Fibroblast of lung (primary cell): ENCODE results near the gene GCSAM. TPM values are rescaled to one million over a fixed set of nuclear protein-coding genes. Genes with fewer than 3 reads are reported as not detected.
"Not testable (repeated sequence)": the region's sequence is repeated elsewhere in the genome, so short reads cannot be mapped to it uniquely, and the experiment has no call there.

Source experiments
- DNase-seq, 2 donors: peaks; one replicate each; pipeline versions ENCODE4 v3.0.0 to v3.0.0-alpha.2; 2010; ENCODE audit warnings: low read depth in 2 of 2
- H2AFZ ChIP-seq: 2 replicates; pipeline ENCODE4 v1.5.1; 2012; ENCODE audit warnings: low read length, control low read depth, inconsistent platforms
- H3K27ac ChIP-seq: 2 replicates; pipeline ENCODE4 v1.5.1; 2011; ENCODE audit warnings: low read length, control low read depth; ENCODE audit not compliant: insufficient read depth
- H3K27me3 ChIP-seq: 2 replicates; pipeline ENCODE4 v1.5.1; 2011; ENCODE audit warnings: mild to moderate bottlenecking, low read length; ENCODE audit not compliant: control insufficient read depth, insufficient read depth
- H3K36me3 ChIP-seq: 2 replicates; pipeline ENCODE4 v1.5.1; 2011; ENCODE audit warnings: low read length; ENCODE audit not compliant: control insufficient read depth, insufficient read depth
- H3K4me1 ChIP-seq: 2 replicates; pipeline ENCODE4 v1.5.1; 2011; ENCODE audit warnings: low read length; ENCODE audit not compliant: control insufficient read depth, insufficient read depth; ENCODE audit errors: extremely low read depth
- H3K4me2 ChIP-seq: 2 replicates; pipeline ENCODE4 v1.5.1; 2011; ENCODE audit warnings: low read length, control low read depth; ENCODE audit not compliant: insufficient read depth; ENCODE audit errors: extremely low read depth
- H3K4me3 ChIP-seq, 4 experiments: fragments of 200-600 bp in 1 of 4; sonication (generic) in 1 of 4; replicated peaks in 1 of 4; 2 replicates each; pipeline ENCODE4 v1.5.1; 2011 to 2016; ENCODE audit warnings: low read length in 4 of 4, low read depth in 3 of 4, mild to moderate bottlenecking in 3 of 4, control low read depth in 2 of 4, inconsistent platforms in 1 of 4, mixed read lengths in 1 of 4; ENCODE audit not compliant: insufficient read depth in 1 of 4; ENCODE audit errors: control extremely low read depth in 1 of 4
- H3K79me2 ChIP-seq: 2 replicates; pipeline ENCODE4 v1.5.1; 2012; ENCODE audit warnings: mild to moderate bottlenecking, low read length, inconsistent platforms; ENCODE audit not compliant: control insufficient read depth, insufficient read depth
- H3K9ac ChIP-seq: 2 replicates; pipeline ENCODE4 v1.5.1; 2011; ENCODE audit warnings: mild to moderate bottlenecking, low read length, control low read depth; ENCODE audit not compliant: insufficient read depth
- H3K9me3 ChIP-seq: 2 replicates; pipeline ENCODE4 v1.5.1; 2012; ENCODE audit warnings: low read depth, low read length; ENCODE audit not compliant: control insufficient read depth, insufficient read depth
- H4K20me1 ChIP-seq: 2 replicates; pipeline ENCODE4 v1.5.1; 2011; ENCODE audit warnings: low read length; ENCODE audit not compliant: control insufficient read depth, insufficient read depth; ENCODE audit errors: extremely low read depth
- EZH2 ChIP-seq: IDR thresholded peaks from 2 replicates; pipeline ENCODE4 v1.5.1; 2012; ENCODE audit warnings: low read length, control low read depth, mild to moderate bottlenecking; ENCODE audit errors: missing control alignments
- polyA plus RNA-seq, 2 donors: library from polyadenylated mRNA; depleted of rRNA in 1 of 2; stranded (reverse) in 1 of 2; unstranded in 1 of 2; fragments of >200 nt; gene quantifications; 2 replicates each; pipeline ENCODE4 v1.2.1, GENCODE V29; 2011 to 2012; ENCODE audit warnings: missing spikeins in 1 of 2
- total RNA-seq: library from RNA; depleted of rRNA; stranded (reverse); fragments of >200 nt; gene quantifications from 2 replicates; pipeline ENCODE4 v1.2.1, GENCODE V29; 2014
- TF ChIP-seq, protein P1 (sequence below), 2 donors: IDR thresholded peaks in 1 of 2; conservative IDR thresholded peaks in 1 of 2; 1 replicate in 1 of 2; 2 replicates in 1 of 2; pipeline ENCODE4 v1.5.1; 2011 to 2012; ENCODE audit warnings: low read length in 2 of 2, control low read depth in 1 of 2, inconsistent platforms in 1 of 2, low read depth in 1 of 2, mild to moderate bottlenecking in 1 of 2

The GCSAM gene
- total and polyA plus RNA-seq, 2 donors (not counting 1 experiment from before 2014, with no cell fraction given): not detected

DNA sequence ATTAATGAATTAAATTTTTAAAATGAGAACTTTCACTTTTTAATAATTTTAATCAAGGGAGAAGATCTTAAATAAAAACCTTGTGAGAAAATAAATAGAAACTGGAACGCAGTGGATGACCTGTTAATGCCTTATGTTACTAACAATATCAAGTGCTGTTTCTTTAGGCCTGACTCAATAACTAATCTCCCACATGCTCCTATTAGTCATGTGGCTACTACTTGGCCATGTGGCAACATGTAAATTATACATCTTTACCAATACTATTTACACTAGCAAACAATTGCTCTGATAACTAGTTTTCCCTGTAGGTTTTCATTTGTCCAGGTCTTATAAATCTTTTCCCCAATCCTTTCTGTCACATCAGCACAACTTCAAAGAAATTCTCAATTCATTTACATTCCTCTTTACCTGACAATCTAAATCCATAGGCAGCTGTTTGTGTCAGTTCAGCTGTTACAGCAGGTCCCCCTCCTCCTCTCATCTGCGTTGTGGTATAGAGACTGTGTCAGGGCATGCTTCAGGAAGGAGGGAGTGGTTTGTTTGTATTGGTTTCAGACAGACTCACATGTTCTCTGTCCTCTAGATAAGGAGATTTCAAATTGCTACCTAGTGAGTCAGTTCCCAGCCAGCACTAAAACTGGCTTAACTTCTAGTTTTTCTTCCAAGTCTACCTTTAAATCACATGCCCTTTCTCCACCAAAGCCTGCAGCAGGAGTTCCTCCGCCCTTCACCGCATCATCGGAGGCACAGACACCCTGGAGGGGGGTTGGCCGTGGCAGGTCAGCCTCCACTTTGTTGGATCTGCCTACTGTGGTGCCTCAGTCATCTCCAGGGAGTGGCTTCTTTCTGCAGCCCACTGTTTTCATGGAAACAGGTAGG, 58.2 kb downstream of the GCSAM start:
- Histone ChIP-seq H2AFZ (peak overlapping the region; percentile 11), H3K9ac (no peak overlapping the region)
- TF ChIP-seq EZH2: no peak
- TF ChIP-seq, protein P1, sequence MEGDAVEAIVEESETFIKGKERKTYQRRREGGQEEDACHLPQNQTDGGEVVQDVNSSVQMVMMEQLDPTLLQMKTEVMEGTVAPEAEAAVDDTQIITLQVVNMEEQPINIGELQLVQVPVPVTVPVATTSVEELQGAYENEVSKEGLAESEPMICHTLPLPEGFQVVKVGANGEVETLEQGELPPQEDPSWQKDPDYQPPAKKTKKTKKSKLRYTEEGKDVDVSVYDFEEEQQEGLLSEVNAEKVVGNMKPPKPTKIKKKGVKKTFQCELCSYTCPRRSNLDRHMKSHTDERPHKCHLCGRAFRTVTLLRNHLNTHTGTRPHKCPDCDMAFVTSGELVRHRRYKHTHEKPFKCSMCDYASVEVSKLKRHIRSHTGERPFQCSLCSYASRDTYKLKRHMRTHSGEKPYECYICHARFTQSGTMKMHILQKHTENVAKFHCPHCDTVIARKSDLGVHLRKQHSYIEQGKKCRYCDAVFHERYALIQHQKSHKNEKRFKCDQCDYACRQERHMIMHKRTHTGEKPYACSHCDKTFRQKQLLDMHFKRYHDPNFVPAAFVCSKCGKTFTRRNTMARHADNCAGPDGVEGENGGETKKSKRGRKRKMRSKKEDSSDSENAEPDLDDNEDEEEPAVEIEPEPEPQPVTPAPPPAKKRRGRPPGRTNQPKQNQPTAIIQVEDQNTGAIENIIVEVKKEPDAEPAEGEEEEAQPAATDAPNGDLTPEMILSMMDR (conservative IDR thresholded peaks at IDR 0.05 in 1 of 2, IDR thresholded peaks at IDR 0.05 in 1 of 2; ENCODE audit: low read depth in 1 of 2, low read length in 2 of 2): no peak

DNA sequence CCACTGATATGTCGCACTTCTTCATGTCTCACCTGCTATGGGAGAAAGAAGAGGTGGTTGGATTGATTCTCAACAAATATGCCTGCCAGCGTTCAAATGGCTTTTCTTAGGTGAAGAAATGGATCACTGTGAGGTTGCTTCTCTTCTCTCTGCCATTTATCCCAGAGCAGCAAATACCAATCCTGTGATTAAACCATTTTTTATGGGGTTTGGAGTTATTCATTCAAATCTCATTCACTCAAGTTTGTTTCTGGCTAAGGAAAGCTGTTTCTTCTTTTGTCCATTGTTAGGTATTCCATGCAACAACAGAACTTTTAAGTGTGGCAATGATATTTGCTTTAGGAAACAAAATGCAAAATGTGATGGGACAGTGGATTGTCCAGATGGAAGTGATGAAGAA, 59.0 kb downstream of the GCSAM start:
- peak in 1 of 2 donors; percentile 56 for DNase-seq
- Histone ChIP-seq H3K9ac (no peak overlapping the region), H3K27me3 (no peaks in the 10 kb centered on the region), H3K9me3 (no peaks in the 10 kb centered on the region), H3K4me2 (peak overlapping the region; percentile 25), H4K20me1 (no peaks in the 10 kb centered on the region), H3K36me3 (no peaks in the 10 kb centered on the region), H2AFZ (no peak overlapping the region), H3K79me2 (no peaks in the 10 kb centered on the region), H3K4me1 (peaks cover 11% of the 10 kb centered on the region), H3K27ac (no peak overlapping the region), H3K4me3 (no peak overlapping the region)
- no peak for TF ChIP-seq EZH2
- TF ChIP-seq, protein P1 (conservative IDR thresholded peaks at IDR 0.05 in 1 of 2, IDR thresholded peaks at IDR 0.05 in 1 of 2; ENCODE audit: low read depth in 1 of 2, low read length in 2 of 2): no peak

More for the DNA sequence above, 58.2 kb downstream of the GCSAM start:
- Histone ChIP-seq H3K4me2 (peak overlapping the region; percentile 68), H3K4me3 (peak overlapping the region in 2 of 4 experiments; percentile 1 to 13), H3K27me3 (no peaks in the 10 kb centered on the region), H4K20me1 (no peaks in the 10 kb centered on the region), H3K27ac (peak overlapping the region; percentile 13), H3K9me3 (no peaks in the 10 kb centered on the region), H3K36me3 (no peaks in the 10 kb centered on the region), H3K79me2 (no peaks in the 10 kb centered on the region), H3K4me1 (peaks cover 11% of the 10 kb centered on the region)
- peak; percentile 90 to 98 for DNase-seq

DNA sequence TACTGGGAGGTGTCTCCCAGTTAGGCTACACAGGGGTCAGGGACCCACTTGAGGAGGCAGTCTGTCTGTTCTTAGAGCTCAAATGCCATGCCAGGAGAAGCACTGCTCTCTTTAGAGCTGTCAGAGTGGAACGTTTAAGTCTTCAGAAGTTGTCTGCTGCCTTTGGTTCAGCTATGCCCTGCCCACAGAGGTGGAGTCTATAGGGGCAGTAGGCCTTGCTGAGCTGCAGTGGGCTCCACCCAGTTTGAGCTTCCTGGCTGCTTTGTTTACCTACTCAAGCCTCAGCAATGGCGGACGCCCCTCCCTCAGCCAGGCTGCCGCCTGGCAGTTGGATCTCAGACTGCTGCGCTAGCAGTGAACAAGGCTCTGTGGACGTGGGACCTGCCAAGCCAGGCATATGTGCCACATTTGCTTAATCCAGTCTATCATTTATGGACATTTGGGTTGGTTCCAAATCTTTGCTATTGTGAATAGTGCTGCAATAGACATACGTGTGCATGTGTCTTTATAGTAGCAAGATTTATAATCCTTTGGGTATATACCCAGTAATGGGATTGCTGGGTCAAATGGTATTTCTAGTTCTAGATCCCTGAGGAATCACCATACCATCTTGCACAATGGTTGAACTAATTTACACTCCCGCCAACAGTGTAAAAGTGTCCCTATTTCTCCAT, 60.5 kb downstream of the GCSAM start:
- H3K36me3 ChIP-seq, H3K4me3 ChIP-seq, DNase-seq, H3K9me3 ChIP-seq, H3K79me2 ChIP-seq, H3K9ac ChIP-seq, H3K27me3 ChIP-seq, H2AFZ ChIP-seq, H4K20me1 ChIP-seq, H3K4me2 ChIP-seq, H3K27ac ChIP-seq: not testable (repeated sequence)
- peaks cover 11% of the 10 kb centered on the region for H3K4me1 ChIP-seq

Other genes with a start within 250 kb of the GCSAM start
- gene ABHD10, start 154.2 kb downstream of the GCSAM start, total RNA-seq: 38.5 and 48.6 TPM in 2 replicates
- gene ABHD10, start 154.2 kb downstream of the GCSAM start, polyA plus RNA-seq: 29.8 and 31.2 TPM in 2 replicates
- gene TAGLN3, start 134.3 kb downstream of the GCSAM start, total RNA-seq: 0.33 and 0.51 TPM in 2 replicates
- gene TAGLN3, start 134.3 kb downstream of the GCSAM start, polyA plus RNA-seq: 0.10 and 1.2 TPM in 2 replicates
- not detected in 2 replicates for gene TMPRSS7, start 98.5 kb downstream of the GCSAM start, total RNA-seq
- not detected in 2 replicates for gene TMPRSS7, start 98.5 kb downstream of the GCSAM start, polyA plus RNA-seq
- gene C3orf52, start 46.9 kb downstream of the GCSAM start, total RNA-seq: 1.8 TPM in 2 replicates
- gene C3orf52, start 46.9 kb downstream of the GCSAM start, polyA plus RNA-seq: 1.5 and 3.7 TPM in 2 replicates
- gene SLC9C1, start 161.0 kb upstream of the GCSAM start, total RNA-seq: under 0.01 TPM in 1 of 2 replicates, not detected in the other
- gene SLC9C1, start 161.0 kb upstream of the GCSAM start, polyA plus RNA-seq: not detected in 2 replicates
- 0.17 and 0.26 TPM in 2 replicates for gene CD200, start 199.9 kb upstream of the GCSAM start, total RNA-seq
- 0.22 and 2.5 TPM in 2 replicates for gene CD200, start 199.9 kb upstream of the GCSAM start, polyA plus RNA-seq